ENCODE results near the gene FBF1. TPM values are rescaled to one million over a fixed set of nuclear protein-coding genes. Genes with fewer than 3 reads are reported as not detected.

Gene FBF1
- total RNA-seq, result 10 to 100 TPM; 13.9 to 18.3 (median 15.5) TPM

DNA sequence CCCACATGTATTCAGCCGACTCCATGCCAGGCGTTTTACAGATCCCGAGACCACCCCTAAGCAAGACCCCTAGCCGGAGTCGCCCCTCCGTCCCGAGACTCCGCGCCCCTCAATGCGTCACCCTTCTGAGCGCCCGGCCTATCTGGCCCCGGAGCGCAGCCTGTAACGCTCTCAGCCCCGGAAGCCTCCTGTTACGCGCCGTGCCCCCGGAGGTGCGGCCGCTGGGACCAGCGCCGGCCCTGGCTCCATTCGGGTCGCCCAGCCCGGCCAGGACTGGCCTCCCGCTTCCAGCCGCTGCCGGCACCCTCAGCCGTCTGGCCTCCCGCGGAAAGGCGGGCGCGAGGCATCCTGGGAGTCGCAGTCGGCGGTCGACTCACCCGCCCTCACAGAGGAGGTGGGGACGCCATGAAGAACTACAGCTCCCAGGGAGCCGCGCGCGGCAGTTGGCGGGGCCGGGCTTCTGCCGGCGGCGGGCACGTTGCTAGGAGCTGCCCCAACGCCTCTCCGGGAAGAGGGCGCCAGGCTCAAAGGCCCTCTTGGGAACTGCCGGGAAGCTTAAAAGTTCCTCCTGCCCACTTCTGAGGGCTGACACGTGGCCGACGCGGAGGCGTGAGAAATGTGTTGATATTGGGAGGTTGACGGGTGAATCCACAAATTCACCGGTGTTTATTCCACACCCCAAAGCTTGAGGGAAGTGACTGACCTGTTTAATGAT, at the start of gene FBF1:
Gene FBF1 (minus strand): TSS at position 316 of the 715 bp plus-strand sequence. CDS start 2,893 bp downstream, outside the sequence.
- TF ChIP-seq, protein P1, sequence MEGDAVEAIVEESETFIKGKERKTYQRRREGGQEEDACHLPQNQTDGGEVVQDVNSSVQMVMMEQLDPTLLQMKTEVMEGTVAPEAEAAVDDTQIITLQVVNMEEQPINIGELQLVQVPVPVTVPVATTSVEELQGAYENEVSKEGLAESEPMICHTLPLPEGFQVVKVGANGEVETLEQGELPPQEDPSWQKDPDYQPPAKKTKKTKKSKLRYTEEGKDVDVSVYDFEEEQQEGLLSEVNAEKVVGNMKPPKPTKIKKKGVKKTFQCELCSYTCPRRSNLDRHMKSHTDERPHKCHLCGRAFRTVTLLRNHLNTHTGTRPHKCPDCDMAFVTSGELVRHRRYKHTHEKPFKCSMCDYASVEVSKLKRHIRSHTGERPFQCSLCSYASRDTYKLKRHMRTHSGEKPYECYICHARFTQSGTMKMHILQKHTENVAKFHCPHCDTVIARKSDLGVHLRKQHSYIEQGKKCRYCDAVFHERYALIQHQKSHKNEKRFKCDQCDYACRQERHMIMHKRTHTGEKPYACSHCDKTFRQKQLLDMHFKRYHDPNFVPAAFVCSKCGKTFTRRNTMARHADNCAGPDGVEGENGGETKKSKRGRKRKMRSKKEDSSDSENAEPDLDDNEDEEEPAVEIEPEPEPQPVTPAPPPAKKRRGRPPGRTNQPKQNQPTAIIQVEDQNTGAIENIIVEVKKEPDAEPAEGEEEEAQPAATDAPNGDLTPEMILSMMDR (IDR thresholded peaks at IDR 0.05), result peak in 2 of 6 experiments; percentile 10 to 44
- TF ChIP-seq POLR2A (IDR thresholded peaks at IDR 0.05), result peak in 3 of 4 donors; percentile 76 to 82 (median 77)
- Histone ChIP-seq H3K27me3 (no peaks in the 10 kb centered on the region), H3K9me3 (no peaks in the 10 kb centered on the region), H3K4me1 (peaks cover 5 to 16% (median 11%) of the 10 kb centered on the region in 3 donors), H3K4me3 (peak within 1 kb of the TSS; percentile 55 to 95 (median 68)), H3K27ac (peak within 1 kb of the TSS; percentile 86 to 88 (median 87)), H3K36me3 (peaks cover 0 to 27% (median 6%) of the 10 kb centered on the region in 3 donors)
- peak; percentile 54 for DNase-seq
- WGBS, 2 donors, result 0 to 2% methylated on average over 4 to 11 of the region's 63 CpGs
- intact Hi-C loops (cut with DNase I), result loop anchor here (10.0 kb wide), 1 partner anchor 464 kb away; no protein-coding TSS in a partner anchor

- 68 to 71% methylated on average over 4 of the region's 4 CpGs for WGBS, 2 donors
- H3K27ac ChIP-seq, result no peak overlapping the region
- no peak for DNase-seq
- no peaks in the 10 kb centered on the region for H3K9me3 ChIP-seq
- no peaks in the 10 kb centered on the region for H3K27me3 ChIP-seq
- no peak overlapping the region for H3K4me3 ChIP-seq
- intact Hi-C loops (cut with DNase I), result no loop called here
- peaks cover 0 to 51% (median 0%) of the 10 kb centered on the region in 3 donors for H3K36me3 ChIP-seq
- H3K4me1 ChIP-seq, result peaks cover 0 to 35% (median 20%) of the 10 kb centered on the region in 3 donors
- TF ChIP-seq, protein P1 (IDR thresholded peaks at IDR 0.05), result no peak
- no peak for TF ChIP-seq POLR2A (IDR thresholded peaks at IDR 0.05)
These were observed 46.2 kb upstream of the FBF1 start for GRCh38 chr17:75987041-75987440.

GRCh38 chr17:75985986-75986385, 45.1 kb upstream of the FBF1 start:
- Histone ChIP-seq H3K4me3 (no peak overlapping the region), H3K27me3 (no peaks in the 10 kb centered on the region), H3K27ac (no peak overlapping the region), H3K9me3 (no peaks in the 10 kb centered on the region), H3K36me3 (peaks cover 0 to 41% (median 0%) of the 10 kb centered on the region in 3 donors), H3K4me1 (peaks cover 0 to 46% (median 25%) of the 10 kb centered on the region in 3 donors)
- TF ChIP-seq, protein P1 (IDR thresholded peaks at IDR 0.05), result no peak
- no peak for TF ChIP-seq POLR2A (IDR thresholded peaks at IDR 0.05)
- 58 to 86% methylated on average over 4 of the region's 4 CpGs for WGBS, 2 donors
- DNase-seq, result no peak
- intact Hi-C loops (cut with DNase I), result no loop called here

DNA sequence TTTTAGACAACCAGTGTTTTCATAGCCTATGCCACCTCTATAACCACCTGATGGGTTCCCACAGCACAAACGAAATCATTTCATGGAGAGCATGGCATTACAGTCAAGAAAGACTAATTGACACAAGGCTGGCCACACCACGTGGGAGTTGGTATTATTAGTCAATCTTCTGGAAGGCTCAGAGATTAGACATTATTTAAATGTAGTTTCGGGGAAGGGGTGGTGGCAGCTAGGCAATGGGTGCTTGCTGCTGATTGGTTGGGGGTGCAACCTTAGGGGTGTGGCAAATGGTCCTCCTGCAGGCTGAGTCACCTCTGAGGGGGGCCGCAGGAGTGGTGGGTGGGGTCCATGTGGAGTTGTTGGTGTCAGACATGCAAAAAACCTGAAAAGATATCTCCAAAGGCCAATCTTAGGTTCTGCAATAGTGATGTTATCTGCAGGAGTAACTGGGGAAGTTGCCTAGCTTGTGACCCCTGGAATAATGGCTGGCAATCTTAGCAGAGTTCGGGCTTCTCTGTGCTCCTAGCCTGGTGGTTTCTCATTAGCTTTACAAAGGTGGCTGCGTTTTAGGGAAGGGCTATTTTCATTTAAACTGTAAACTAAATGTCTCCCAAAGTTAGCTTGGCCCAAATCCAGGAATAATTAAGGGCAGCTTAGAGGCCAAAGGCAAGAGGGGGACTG, 42.8 kb upstream of the FBF1 start:
- peak overlapping the region; percentile 56 to 99 (median 98) for H3K27ac ChIP-seq
- TF ChIP-seq, protein P1 (IDR thresholded peaks at IDR 0.05), result no peak
- TF ChIP-seq POLR2A (IDR thresholded peaks at IDR 0.05), result no peak
- DNase-seq, result no peak

More for the DNA sequence above, 42.8 kb upstream of the FBF1 start:
- peaks cover 0 to 17% (median 0%) of the 10 kb centered on the region in 3 donors for H3K36me3 ChIP-seq
- no peak overlapping the region for H3K4me3 ChIP-seq
- H3K4me1 ChIP-seq, result peaks cover 9 to 58% (median 32%) of the 10 kb centered on the region in 3 donors
- intact Hi-C loops (cut with DNase I), result no loop called here
- no peaks in the 10 kb centered on the region for H3K9me3 ChIP-seq
- H3K27me3 ChIP-seq, result no peaks in the 10 kb centered on the region
- 33 to 56% methylated on average over 6 of the region's 6 CpGs for WGBS, 2 donors

Data from esophagus squamous epithelium (tissue), 5 donors.